Measurements from ENCODE around the gene ARIH2.

DNA sequence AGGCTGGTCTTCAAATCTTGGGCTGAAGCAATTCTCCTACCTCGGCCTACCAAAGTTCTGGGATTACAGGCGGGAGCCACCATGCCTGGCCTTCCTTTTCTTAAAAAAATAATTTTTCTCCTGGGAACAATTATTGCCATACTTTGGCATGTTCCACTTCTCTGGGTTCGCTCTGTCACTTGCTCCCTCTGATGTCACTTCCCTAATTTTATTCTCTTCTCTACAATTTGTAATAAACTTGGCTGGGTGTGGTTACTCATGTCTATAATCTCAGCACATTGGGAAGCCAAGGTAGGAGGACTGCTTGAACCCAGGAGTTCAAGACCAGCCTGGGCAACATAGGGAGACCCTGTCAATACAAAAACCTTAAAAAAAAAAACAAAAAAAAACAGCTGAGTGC lies 116.6 kb downstream of the ARIH2 start:
- TF ChIP-seq, protein P1, sequence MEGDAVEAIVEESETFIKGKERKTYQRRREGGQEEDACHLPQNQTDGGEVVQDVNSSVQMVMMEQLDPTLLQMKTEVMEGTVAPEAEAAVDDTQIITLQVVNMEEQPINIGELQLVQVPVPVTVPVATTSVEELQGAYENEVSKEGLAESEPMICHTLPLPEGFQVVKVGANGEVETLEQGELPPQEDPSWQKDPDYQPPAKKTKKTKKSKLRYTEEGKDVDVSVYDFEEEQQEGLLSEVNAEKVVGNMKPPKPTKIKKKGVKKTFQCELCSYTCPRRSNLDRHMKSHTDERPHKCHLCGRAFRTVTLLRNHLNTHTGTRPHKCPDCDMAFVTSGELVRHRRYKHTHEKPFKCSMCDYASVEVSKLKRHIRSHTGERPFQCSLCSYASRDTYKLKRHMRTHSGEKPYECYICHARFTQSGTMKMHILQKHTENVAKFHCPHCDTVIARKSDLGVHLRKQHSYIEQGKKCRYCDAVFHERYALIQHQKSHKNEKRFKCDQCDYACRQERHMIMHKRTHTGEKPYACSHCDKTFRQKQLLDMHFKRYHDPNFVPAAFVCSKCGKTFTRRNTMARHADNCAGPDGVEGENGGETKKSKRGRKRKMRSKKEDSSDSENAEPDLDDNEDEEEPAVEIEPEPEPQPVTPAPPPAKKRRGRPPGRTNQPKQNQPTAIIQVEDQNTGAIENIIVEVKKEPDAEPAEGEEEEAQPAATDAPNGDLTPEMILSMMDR (IDR thresholded peaks at IDR 0.05) = no peak
- no peak for TF ChIP-seq POLR2A (IDR thresholded peaks at IDR 0.05; ENCODE audit: low read depth)

Measured in esophagus muscularis mucosa (tissue), 3 donors.